Peyer's patch (tissue), 4 donors: ENCODE results near the gene TMEM170B. TPM values are rescaled to one million over a fixed set of nuclear protein-coding genes. Genes with fewer than 3 reads are reported as not detected.

Experiments
- DNase-seq, 3 donors: peaks; one replicate each; pipeline ENCODE4 v3.0.0-alpha.2; 2017 to 2019
- H3K27ac ChIP-seq, 4 donors: fragments of 200-600 bp; sonication (generic); one replicate each; pipeline ENCODE4 v1.5.1; 2016 to 2019
- H3K27me3 ChIP-seq, 2 donors: fragments of 200-600 bp; sonication (generic); one replicate each; pipeline ENCODE4 v1.5.1; 2019
- H3K36me3 ChIP-seq, 3 donors: fragments of 200-600 bp; sonication (generic); one replicate each; pipeline ENCODE4 v1.5.1; 2016 to 2019
- H3K4me1 ChIP-seq, 4 donors: fragments of 200-600 bp; sonication (generic); one replicate each; pipeline ENCODE4 v1.5.1; 2016 to 2019
- H3K4me3 ChIP-seq, 4 donors: fragments of 200-600 bp; sonication (generic); 1 replicate in 3 of 4; 2 replicates in 1 of 4; pipeline ENCODE4 v1.5.1; 2016 to 2019; ENCODE audit warnings: mild to moderate bottlenecking in 1 of 4
- H3K9me3 ChIP-seq, 4 donors: fragments of 200-600 bp; sonication (generic); one replicate each; pipeline ENCODE4 v1.5.1; 2016 to 2019; ENCODE audit warnings: mild to moderate bottlenecking in 1 of 4
- POLR2A ChIP-seq, 2 donors: fragments of 450-650 bp; IDR thresholded peaks; one replicate each; pipeline ENCODE4 v1.5.1; 2017; ENCODE audit warnings: antibody characterized with exemption in 2 of 2, mild to moderate bottlenecking in 2 of 2, moderate library complexity in 2 of 2
- total RNA-seq, 4 donors: library from RNA; depleted of rRNA; stranded (reverse); fragments of >200 nt; gene quantifications; one replicate each; pipeline ENCODE4 v1.1.0, GENCODE V29; 2016
- TF ChIP-seq, protein P1 (sequence below), 6 experiments: fragments of 450-650 bp in 4 of 6; fragments of 200-600 bp in 2 of 6; sonication (generic) in 1 of 6; IDR thresholded peaks; one replicate each; pipeline ENCODE4 v1.5.1; 2017 to 2019; ENCODE audit warnings: antibody characterized with exemption in 6 of 6, mild to moderate bottlenecking in 3 of 6, moderate library complexity in 1 of 6

Gene TMEM170B
- total RNA-seq, 4 donors from 2014 or later, result 0.35 to 1.7 (median 0.96) TPM

DNA sequence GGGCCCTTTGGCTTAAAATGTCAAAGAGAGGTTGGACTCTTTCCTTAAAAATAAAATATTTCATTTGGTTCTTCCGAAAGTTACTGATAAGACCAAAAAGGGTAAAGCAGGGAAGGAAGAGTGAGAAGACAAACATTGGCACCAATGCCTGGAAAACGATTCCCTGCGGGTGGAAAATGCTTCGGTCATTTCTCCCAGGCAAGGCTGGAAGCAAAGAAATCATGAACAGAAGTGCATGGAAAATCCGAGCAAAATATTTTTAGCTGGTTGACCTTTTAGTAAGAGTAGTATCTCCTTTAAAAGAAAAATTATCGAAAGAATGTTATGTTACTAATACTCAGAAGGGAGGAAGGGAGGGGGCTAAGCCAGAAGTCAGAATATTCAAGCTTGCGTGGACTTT lies 62.7 kb downstream of the TMEM170B start:
- Histone ChIP-seq H3K36me3 (no peaks in the 10 kb centered on the region), H3K4me1 (no peaks in the 10 kb centered on the region), H3K27me3 (no peaks in the 10 kb centered on the region), H3K9me3 (no peaks in the 10 kb centered on the region), H3K27ac (no peak overlapping the region), H3K4me3 (no peak overlapping the region)
- TF ChIP-seq, protein P1, sequence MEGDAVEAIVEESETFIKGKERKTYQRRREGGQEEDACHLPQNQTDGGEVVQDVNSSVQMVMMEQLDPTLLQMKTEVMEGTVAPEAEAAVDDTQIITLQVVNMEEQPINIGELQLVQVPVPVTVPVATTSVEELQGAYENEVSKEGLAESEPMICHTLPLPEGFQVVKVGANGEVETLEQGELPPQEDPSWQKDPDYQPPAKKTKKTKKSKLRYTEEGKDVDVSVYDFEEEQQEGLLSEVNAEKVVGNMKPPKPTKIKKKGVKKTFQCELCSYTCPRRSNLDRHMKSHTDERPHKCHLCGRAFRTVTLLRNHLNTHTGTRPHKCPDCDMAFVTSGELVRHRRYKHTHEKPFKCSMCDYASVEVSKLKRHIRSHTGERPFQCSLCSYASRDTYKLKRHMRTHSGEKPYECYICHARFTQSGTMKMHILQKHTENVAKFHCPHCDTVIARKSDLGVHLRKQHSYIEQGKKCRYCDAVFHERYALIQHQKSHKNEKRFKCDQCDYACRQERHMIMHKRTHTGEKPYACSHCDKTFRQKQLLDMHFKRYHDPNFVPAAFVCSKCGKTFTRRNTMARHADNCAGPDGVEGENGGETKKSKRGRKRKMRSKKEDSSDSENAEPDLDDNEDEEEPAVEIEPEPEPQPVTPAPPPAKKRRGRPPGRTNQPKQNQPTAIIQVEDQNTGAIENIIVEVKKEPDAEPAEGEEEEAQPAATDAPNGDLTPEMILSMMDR (IDR thresholded peaks at IDR 0.05), result no peak
- TF ChIP-seq POLR2A (IDR thresholded peaks at IDR 0.05), result no peak
- no peak for DNase-seq

DNA sequence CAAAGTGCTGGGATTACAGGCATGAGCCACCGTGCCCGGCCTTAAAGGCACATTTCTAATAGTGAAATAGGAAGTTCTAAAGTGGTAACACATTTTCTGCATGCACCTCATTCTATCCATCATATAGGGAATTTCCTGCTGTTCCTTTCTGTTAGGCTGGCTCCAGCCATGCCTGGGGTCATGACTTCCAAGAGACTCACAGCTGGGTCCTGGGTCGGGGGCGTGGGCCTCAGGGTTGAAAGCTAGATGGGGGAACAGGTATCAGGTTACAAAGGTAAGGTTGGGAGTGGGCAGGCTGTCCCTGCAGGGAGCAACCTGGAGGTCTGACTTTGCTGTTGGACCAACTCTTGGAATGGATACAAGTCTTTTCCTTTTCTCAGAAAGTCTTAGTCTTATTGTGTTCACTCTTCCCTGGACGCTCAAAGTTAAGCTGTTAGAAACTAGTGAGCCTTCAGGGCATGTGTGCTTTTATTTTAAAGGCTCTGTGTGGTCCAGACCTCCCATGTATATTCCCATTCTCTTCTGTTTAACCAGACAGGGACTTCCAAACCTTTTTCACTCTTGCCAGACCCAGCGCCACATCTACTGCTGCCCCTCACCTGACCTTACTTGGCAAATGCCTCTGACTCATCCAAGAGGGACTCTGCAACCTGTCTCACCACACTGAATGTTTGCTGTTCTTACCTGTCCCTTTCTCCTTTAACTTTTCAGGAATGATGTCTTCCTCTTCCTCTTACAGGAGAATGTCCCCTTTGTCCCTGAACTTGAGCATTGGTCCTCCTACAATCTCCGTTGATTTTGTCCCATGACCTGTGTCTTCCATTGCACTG lies 64.4 kb downstream of the TMEM170B start:
- Histone ChIP-seq H3K4me1 (peaks cover 0 to 8% (median 0%) of the 10 kb centered on the region in 4 donors), H3K27me3 (no peaks in the 10 kb centered on the region), H3K36me3 (no peaks in the 10 kb centered on the region), H3K9me3 (no peaks in the 10 kb centered on the region), H3K4me3 (no peak overlapping the region), H3K27ac (no peak overlapping the region)
- TF ChIP-seq POLR2A (IDR thresholded peaks at IDR 0.05), result no peak
- TF ChIP-seq, protein P1 (IDR thresholded peaks at IDR 0.05), result no peak
- no peak for DNase-seq

DNA sequence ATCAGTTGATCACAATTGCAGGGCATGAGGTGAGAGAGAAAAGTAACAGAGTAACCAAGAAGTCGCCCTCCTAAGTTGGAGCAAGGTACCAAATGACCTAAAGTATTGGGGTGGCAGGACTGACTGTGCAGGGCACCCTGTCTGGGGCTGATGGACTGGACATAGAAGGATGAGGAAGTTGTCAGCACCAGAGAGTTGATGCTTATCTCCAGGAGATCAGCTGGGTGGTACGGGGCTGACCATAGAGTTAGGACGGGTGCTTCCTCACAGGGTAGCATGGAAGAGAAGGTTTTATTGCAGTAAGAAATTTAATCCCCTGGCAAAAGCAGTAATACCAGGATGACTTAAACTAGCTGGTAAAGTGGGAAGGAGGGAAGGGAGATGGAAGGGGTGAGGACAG lies 66.7 kb downstream of the TMEM170B start:
- H3K36me3 ChIP-seq, result no peaks in the 10 kb centered on the region
- DNase-seq, result no peak
- peaks cover 0 to 14% (median 0%) of the 10 kb centered on the region in 4 donors for H3K4me1 ChIP-seq
- H3K4me3 ChIP-seq, result no peak overlapping the region
- no peaks in the 10 kb centered on the region for H3K27me3 ChIP-seq
- H3K9me3 ChIP-seq, result no peaks in the 10 kb centered on the region
- no peak overlapping the region for H3K27ac ChIP-seq
- TF ChIP-seq, protein P1 (IDR thresholded peaks at IDR 0.05), result no peak
- TF ChIP-seq POLR2A (IDR thresholded peaks at IDR 0.05), result no peak

DNA sequence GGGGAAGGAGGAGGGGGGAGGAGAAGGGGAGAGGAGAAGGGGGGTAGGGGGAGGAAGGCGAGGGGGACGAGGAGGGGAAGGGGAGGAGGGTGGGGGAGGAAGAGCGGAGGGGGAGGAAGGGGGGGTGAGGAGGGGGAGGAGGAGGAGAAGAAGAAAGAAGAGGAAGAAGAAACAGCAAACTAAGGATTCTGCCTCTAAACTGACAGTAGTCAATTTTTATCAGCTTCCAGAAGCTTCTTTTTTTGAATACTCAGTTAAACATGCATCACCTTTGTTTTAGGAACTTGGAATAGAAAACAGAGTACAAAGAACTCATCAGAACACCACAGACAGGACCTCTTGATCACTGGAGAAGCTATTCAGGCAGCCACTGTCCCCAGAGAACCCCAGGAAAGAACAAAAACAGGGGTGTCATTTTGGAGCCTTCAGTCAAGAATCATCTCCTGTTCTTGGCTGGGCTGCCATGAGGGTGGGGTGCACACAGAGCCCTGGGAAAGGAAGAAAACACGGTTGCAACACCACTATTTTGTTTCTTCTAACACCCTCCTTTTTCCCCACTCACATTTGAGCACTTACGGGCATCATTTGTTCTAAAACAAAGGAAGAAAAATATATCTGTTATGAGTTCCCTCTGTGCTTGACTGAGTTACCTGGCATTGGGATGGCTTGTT lies 67.4 kb downstream of the TMEM170B start:
- peaks cover 0 to 14% (median 0%) of the 10 kb centered on the region in 4 donors for H3K4me1 ChIP-seq
- H3K36me3 ChIP-seq, result no peaks in the 10 kb centered on the region
- TF ChIP-seq POLR2A (IDR thresholded peaks at IDR 0.05), result no peak
- TF ChIP-seq, protein P1 (IDR thresholded peaks at IDR 0.05), result no peak
- no peak for DNase-seq
- H3K4me3 ChIP-seq, result no peak overlapping the region
- no peaks in the 10 kb centered on the region for H3K9me3 ChIP-seq
- H3K27ac ChIP-seq, result peak overlapping the region in 1 of 4 donors; percentile 16
- H3K27me3 ChIP-seq, result no peaks in the 10 kb centered on the region

DNA sequence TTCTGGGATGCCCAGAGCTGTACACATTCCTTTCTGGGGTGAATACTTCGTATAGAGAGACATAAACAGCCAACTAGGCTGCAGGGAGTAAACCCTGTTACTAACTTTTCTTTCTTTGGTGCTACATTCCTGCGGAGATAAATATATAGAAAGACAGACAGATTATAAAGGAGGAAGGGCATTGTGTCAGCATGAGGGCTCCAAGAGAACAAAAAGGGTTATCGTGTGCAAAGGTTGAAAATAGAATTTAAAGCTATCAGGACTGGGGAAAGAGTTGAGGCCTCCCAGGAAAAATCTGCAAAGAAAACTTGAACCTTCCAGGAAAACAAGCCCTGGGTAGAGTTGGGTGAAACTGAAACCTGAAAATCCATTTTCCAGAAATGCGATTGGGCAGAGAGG lies 68.0 kb downstream of the TMEM170B start:
- TF ChIP-seq, protein P1 (IDR thresholded peaks at IDR 0.05), result no peak
- no peak for TF ChIP-seq POLR2A (IDR thresholded peaks at IDR 0.05)
- H3K4me3 ChIP-seq, result no peak overlapping the region
- H3K9me3 ChIP-seq, result no peaks in the 10 kb centered on the region
- H3K4me1 ChIP-seq, result peaks cover 0 to 14% (median 0%) of the 10 kb centered on the region in 4 donors
- H3K27me3 ChIP-seq, result no peaks in the 10 kb centered on the region
- H3K36me3 ChIP-seq, result no peaks in the 10 kb centered on the region
- peak overlapping the region in 1 of 4 donors; percentile 16 for H3K27ac ChIP-seq
- no peak for DNase-seq
